Measurements from ENCODE around the gene ARCN1.
"Not testable (repeated sequence)": the region's sequence is repeated elsewhere in the genome, so short reads cannot be mapped to it uniquely, and the experiment has no call there.

ARCN1 gene

DNA sequence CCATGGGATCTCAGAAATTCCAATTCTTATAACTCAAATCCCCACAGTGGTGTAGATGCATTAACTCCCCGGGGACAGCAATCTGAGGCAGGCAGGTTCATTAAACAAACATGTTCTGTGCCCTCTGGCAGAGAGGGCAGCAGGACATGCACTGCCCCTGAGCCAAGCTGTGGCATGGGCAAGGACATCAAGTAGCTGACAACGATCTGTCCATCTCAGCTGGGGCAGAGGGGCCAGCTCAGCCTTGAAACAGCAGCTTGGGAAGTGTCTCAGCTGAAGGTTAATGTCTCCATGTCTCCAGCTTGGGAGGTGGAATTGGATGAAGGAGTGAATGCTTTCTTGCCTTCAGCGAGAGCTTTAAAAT, 27.6 kb upstream of the ARCN1 start:
- no peak for DNase-seq (ENCODE audit: low read depth)

DNA sequence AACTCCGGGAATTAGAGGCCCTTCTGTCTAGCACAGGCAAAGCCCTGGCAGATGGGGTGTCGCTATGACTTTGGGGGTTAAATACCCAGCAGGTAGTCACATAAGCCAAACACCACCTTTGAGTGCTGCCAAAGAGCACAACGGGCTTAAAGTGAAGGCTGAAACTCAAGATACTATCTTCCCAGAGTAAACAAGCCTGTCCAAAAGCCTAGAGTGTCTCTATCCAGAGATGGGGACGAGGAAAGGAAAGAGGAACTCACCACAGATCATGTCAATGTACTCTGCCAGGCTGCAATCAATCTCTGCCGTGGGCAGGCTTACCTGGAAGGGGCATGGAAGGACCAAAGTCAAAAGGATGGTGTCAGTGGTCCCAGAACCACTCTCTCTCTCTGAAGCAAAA, 26.7 kb upstream of the ARCN1 start:
- no peak for DNase-seq (ENCODE audit: low read depth)

DNA sequence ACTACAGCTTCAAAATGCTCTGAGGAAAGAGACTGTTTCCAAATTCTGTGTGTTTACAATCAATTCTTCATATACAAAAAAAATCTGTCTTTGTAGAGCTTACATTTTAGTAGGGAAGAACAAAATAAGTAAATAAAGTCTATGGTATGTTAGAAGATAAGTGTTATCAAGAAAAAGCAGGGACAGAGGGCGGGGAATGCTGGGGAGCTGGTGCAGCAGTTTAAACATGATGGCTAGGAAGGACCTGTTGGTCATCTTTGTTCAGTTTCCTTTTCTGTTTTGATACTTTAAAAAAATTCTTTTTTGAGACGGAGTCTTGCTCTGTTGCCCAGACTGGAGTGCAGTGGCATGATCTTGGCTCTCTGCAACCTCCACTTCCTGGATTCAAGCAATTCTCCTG, 25.1 kb upstream of the ARCN1 start:
- no peak for DNase-seq (ENCODE audit: low read depth)

DNA sequence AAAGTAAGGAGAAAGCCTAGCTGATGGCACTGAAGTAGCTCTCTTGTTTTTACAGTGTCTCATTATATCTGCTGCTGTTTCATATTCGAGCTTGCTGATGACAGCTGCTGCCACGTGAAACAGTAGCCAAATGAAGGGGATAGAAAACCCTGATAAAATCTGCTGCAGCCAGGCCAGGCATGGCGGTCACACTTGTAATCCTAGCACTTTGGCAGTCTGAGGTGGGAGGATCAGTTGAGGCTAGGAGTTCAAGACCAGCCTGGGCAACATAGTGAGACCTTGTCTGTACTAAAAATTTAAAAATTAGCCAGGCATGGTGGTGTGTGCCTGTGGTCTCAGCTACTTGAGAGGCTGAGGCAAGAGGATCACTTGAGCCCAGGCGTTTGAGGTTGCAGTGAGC, 19.9 kb upstream of the ARCN1 start:
- DNase-seq (ENCODE audit: low read depth): no peak

DNA sequence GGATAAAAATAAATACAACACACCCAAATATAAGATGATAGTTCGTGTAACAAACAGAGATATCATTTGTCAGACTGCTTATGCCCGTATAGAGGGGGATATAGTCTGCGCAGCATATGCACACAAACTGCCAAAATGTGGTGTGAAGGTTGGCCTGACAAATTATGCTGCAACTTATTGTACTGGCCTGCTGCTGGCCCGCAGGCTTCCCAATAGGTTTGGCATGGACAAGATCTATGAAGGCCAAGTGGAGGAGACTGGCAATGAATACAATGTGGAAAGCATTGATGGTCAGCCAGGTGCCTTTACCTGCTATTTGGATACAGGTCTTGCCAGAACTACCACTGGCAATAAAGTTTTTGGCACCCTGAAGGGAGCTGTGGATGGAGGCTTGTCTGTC, 11.4 kb upstream of the ARCN1 start:
- no peak for DNase-seq (ENCODE audit: low read depth)

DNA sequence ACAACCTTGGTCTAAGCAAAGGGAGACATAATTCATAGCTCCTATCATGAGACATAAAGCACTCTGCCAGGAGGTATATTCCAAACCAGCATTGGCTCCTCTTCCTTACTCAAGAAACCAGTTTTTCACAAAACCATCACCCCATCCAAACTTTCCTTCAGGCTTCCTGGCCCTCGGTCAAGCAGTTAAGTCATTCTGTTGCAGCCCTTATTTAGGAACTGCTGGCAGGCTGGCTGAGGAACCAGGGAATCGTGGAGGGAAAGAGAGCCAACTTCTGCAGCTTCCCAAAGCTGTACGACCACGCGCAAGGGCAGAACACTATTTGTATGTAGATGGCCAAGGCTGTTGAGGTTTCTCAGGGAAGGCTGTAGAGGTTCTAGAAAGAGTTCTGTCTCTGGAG, 7.2 kb upstream of the ARCN1 start:
- DNase-seq (ENCODE audit: low read depth): no peak

DNA sequence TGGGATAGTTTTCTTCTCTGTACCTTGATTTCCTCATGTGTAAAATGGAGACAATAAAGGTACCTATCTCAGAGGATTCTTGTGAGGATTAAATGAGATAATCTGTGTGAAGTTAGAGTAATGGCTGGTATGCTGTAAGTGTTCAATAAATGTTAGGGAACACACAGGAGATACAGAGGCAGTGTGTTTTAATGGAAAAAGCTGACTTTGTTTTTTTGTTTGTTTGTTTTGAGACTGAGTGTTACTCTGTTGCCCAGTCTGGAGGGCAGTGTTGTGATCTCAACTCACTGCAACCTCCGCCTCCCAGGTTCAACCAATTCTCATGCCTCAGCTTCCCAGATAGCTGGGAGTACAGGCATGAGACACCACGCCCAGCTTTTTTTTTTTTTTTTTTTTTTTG, 2.5 kb upstream of the ARCN1 start:
- DNase-seq (ENCODE audit: low read depth): no peak

DNA sequence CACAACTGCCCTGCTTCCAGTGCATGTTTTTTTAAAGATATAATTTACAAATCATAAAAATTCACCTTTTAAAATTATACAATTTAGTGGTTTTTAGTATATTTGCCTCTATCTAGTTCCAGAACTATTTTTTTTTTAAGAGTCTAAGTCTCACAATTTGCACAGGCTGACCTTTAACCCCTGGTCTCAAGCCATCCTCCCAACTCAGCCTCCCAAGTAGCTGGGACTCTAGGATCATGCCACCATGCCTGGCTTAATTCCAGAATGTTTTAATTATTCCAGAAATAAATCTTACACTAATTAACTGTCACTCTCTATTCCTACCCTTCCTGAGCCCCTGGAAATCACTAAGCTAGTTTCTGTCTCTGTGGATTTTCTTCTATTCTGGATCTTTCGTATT, 1.4 kb upstream of the ARCN1 start:
- DNase-seq (ENCODE audit: low read depth): no peak

DNA sequence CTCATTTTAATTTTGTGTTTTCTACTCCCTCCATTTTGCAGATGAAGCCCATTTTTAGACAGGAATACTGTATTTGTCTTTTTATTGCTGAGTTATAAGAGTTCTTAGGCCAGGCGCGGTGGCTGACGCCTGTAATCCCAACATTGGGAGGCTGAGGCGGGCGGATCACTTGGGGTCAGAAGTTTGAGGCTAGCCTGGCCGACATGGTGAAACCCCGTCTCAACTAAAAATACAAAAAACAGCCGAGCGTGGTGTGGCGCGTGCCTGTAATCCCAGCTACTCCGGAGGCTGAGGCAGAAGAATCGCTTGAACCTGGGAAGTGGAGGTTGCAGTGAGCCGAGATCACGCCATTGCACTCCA, 528 bp upstream of the ARCN1 start:
- peak; percentile 46 for DNase-seq (ENCODE audit: low read depth)

DNA sequence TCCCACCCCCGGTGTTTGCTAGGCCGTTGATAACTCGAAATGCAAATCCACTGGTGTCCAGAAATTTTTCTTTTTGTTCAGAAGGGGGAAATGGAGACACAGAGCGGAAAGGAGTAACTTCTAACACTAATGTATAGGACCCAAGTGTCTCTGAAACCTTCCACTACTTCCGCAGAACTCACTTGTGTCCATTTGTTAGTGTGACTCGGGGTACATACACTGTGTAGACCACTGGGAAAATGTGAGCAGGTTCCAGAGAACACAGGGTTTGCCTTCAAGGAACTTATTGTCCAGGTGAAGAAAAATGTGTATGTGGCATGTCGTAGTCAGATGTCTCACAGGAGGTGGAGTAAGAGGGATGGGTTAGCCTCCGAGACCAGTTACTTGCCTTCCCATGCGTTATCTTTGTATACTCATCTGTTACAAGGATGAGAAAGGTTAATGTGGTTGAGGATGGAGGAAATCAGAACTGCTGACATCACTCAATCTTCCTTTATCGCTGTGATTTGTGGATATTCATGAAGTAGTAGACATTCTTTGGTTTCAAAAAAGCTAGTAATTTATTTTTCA, 857 bp downstream of the ARCN1 start:
- DNase-seq (ENCODE audit: low read depth): peak; percentile 70

DNA sequence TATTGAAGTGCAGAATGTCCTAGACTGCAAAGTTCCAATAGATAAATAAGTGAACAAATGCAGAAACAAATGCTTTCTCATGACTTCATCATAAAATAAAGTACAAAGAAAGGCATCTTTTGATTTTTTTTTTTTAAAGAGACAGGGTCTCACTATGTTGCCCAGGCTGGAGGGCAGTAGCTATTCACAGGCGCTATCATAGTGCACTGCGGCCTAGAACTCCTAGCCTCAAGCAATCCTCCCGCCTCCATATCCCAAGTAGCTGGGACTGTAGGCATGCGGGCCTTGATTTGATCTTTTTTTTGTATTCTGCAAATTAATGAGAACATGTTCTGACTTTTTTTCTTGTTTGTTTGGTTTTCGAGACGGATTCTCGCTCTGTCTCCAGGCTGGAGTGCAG, 2.4 kb downstream of the ARCN1 start:
- no peak for DNase-seq (ENCODE audit: low read depth)

DNA sequence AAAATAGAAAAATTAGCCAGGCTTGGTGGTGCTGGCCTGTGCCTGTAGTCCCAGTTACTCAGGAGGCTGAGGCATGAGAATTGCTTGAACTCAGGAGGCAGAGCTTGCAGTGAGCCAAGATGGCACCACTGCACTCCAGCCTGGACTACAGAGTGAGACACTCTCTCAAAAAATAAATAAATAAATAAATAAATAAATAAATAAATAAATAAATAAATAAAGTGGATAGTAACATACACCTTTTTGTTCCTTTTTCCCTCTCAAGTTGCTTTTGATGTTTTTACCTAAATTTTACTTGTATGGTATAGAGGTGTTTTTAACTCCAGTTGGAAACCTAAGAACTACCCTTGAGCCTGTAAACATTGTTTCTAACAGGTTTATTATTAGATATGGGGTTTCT, 5.8 kb downstream of the ARCN1 start:
- not testable (repeated sequence) for DNase-seq (ENCODE audit: low read depth)

DNA sequence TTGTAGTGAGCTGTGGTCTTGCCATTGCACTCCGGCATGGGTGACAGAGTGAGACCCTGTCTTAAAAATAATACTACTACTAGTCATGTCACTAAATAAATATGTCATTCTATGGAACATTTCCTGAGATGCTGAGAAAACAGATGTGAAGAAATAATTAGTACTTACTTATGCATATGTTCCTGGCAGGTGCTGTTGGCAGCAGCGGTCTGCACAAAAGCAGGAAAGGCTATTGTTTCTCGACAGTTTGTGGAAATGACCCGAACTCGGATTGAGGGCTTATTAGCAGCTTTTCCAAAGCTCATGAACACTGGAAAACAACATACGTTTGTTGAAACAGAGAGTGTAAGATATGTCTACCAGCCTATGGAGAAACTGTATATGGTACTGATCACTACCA, 8.8 kb downstream of the ARCN1 start:
- DNase-seq (ENCODE audit: low read depth): no peak

DNA sequence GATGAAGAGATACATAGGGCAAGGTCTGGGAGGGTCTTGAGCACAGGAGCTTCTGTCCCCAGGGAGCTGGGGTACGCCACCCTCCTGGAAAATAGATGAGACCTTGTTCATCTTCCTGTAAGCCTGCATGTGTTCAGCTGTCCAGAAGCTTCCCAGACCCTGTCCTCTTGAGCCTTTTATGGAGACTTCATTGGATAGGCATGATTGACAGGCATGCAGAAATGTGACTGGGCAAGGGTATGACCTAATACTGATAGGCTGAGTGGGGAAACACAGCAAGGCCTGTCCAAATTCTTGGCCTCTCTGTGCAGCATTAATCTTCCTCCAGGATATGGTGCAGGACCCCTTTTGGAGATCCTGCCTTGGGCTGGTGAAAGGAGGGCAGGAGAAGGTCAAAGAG, 15.7 kb downstream of the ARCN1 start:
- no peak for DNase-seq (ENCODE audit: low read depth)

DNA sequence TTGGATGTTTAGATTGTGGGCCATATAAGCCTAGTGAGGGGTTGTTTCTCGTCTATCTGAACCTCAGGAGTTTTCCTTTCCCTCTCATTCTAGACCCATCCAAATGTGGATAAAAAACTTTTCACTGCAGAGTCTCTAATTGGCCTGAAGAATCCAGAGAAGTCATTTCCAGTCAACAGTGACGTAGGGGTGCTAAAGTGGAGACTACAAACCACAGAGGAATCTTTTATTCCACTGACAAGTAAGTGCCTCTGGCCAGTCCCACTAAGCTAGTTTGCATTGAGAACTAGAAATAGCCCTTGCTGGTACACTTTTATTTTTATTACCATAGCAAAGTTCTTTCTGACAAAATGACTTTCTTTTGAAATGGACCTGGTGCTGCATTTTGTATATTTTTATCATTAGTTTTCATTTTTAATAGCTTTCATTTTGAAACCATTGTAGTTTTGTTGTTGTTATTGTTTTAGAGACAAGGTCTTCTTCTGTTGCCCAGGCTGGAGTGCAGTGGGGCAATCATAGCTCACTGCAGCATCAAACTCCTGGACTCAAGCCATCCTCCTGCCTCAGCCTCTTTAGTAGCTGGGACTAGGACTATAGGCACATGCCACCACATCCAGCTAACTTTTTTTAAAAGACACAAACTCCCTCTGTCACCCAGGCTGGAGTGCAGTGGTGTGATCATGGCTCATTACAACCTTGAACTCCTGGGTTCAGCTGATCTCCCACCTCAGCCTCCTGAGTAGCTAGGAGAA, 20.6 kb downstream of the ARCN1 start:
- DNase-seq (ENCODE audit: low read depth): no peak

DNA sequence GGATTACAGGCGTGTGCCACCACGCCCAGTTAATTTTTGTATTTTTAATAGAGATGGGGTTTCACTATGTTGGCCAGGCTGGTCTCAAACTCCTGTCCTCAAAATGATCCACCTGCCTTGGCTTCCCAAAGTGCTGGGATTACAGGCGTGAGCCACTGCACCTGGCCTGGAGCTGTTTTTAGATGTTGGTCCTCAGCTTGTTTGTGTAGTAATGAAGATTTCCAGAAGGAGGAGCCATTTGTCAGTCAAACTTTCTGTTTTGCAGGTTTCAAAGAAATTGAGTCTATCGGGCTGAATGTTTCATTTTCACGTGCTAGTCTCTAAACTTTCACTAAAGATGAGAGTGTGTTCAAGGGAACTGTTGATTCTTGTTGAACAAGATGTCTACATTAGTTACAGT, 22.8 kb downstream of the ARCN1 start:
- peak; percentile 51 for DNase-seq (ENCODE audit: low read depth)

DNA sequence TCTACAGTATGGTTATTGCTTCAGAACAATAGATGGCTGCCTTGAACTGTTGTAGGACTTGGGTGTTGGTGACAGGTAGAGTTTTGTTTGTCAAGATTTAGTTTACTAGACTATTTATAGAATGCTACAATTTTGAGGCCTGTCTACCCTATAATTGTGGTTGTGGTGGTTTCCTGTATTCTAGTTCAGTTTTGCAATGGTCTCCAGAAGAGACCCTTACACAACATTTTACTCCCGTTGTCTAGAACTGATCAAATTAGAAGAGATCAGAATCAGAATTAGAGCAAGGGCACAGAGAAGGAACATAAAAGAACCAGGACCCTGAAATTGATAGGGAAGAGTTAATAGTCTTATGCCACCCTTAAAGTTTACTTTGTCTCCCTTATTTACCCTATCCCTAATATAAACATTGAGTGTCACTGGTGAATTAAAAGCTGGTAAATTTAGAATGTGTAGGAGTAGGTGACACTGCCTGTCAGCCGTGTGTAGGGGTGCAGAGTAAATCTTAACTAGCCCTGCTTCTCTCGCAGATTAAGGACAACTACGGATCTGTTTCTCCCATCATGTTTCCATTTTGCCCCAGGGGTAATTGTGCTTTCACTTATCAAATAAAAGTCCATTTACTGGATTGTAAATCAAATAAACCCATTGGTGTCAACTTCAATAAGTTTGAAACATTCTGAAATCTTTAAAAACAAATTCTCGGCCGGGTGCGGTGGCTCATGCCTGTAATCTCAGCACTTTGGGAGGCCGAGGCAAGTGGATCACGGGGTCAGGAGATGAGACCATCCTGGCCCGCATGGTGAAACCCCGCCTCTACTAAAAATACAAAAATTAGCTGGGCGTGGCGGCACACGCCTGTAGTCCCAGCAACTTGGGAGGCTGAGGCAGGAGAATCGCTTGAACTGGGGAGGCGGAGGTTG, 24.3 kb downstream of the ARCN1 start:
- no peak for DNase-seq (ENCODE audit: low read depth)

DNA sequence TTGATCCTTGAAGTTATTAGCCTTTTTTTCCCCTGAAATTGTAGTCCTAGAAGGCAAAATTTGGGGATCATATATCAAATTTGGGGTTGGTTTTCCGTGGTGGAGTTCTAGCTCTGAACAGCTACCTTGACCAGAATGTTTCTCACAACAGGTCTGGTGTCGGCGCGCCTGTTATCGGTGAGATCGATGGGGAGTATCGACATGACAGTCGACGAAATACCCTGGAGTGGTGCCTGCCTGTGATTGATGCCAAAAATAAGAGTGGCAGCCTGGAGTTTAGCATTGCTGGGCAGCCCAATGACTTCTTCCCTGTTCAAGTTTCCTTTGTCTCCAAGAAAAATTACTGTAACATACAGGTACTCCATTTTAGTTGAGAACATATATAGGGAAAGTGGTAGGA, 25.3 kb downstream of the ARCN1 start:
- DNase-seq (ENCODE audit: low read depth): no peak

DNA sequence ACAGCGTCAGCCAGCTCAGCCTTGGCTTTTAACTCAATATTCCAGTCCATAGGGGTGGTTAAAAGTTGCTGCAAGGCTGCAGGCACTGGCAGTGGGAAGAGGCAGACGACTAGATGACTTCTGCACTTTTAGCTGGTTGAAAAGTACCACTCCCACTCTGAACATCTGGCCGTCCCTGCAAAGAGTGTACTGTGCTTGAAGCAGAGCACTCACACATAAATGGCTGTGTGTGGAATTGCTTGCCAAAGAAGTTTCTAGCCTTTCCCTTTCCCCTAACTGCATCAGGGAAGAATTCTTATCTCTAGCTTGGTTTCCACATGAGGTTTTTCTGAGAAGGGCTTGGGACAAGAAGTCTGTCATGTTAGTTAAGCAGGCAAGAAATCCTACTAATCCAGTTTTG, 30.1 kb downstream of the ARCN1 start:
- DNase-seq (ENCODE audit: low read depth): no peak

DNA sequence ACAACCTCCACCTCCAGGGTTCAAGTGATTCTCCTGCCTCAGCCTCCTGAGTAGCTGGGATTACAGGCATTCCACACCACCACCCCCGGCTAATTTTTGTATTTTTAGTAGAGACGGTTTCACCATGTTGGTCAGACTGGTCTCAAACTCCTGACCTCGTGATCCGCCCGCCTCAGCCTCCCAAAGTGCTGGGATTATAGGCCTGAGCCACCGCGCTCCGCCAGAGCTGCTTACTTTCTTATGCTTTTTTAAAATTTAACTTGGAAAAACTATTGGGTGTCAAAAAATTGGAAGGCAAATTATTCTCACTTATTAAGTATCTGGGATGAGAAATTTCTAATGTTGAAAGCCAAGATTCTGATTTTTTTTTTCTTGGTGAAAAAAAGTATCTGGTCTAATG, 31.5 kb downstream of the ARCN1 start:
- not testable (repeated sequence) for DNase-seq (ENCODE audit: low read depth)

DNA sequence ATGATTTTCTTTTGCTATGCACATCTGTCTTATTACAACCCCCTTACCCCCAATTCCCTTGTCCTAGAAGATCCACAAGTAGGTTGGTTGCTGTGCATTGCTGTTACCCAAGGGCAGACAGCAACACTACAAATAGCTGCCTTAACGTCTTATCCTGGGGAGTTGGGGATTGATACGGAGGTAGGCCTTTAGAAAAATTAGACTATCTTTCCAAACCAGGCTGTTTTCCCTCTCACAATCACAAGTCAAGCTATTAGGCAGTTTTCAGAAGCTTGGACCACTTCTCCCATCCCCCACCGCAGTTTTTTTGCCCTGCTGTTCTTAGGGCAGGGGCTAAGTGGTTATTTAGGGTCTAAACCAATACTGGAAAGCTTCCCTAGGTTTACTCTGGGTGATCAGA, 32.4 kb downstream of the ARCN1 start:
- no peak for DNase-seq (ENCODE audit: low read depth)

DNA sequence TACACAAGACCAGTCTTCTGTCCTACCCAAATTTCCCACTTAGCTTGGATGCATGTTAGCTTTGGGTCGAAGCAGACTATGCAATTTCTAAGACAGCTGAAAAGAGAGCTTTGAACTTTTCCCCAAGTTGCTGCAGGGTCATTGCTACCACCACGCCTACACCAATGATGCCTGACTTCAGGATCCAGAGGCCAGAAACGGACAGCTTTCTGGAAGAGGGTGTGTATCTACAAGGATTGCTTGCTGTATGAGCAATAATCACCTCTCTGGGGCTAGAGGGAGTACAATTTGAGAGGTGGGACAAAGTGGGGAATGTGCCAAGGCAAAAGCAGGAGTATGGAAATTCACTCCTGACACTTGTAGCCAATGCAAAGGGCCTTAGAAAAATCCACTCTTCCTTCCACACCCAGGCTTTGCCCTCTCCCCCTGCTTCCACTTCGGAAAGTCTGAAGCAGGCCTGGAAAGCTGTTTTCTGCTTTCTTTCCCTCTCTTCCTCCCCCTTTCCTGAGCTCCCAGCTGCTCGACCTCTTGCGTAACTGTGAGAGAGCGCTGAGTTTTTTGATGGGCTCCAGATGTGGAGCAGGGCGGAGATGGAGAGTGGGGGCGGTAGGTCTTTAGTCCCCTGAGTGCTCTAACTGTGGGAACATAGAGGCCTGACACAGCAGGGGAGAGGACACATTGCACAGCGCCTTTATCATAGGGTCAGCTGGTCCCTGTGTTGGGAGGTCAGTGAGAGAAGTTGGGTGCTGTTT, 33.1 kb downstream of the ARCN1 start:
- peak; percentile 74 for DNase-seq (ENCODE audit: low read depth)

Data from iris pigment epithelial cell (primary cell).